ENCODE data around the gene DYRK1A. TPM values are rescaled to one million over a fixed set of nuclear protein-coding genes. Genes with fewer than 3 reads are reported as not detected.
"Not testable (repeated sequence)": the region's sequence is repeated elsewhere in the genome, so short reads cannot be mapped to it uniquely, and the experiment has no call there.

Gene DYRK1A
- total RNA-seq, 3 donors from 2014 or later (not counting 1 experiment from before 2014, with no cell fraction given): 149 to 166 (median 153) TPM

GRCh38 chr21:37537391-37537996 is 170.9 kb downstream of the DYRK1A start:
- H3K4me1 Mint-ChIP-seq: no peaks in the 10 kb centered on the region
- Histone ChIP-seq H3K9me3 (ENCODE audit: control insufficient read depth, insufficient read depth, low read length) (no peaks in the 10 kb centered on the region), H3K4me3 (ENCODE audit: low read length) (no peak overlapping the region), H3K27ac (ENCODE audit: low read length) (no peak overlapping the region), H3K4me1 (ENCODE audit: control insufficient read depth, insufficient read depth, low read length) (no peaks in the 10 kb centered on the region), H3K36me3 (ENCODE audit: control insufficient read depth, insufficient read depth, low read length) (no peaks in the 10 kb centered on the region), H3K27me3 (ENCODE audit: control insufficient read depth, insufficient read depth, low read length) (peaks cover 2% of the 10 kb centered on the region)
- H3K27ac Mint-ChIP-seq: no peak overlapping the region
- no peak overlapping the region for H3K4me3 Mint-ChIP-seq
- intact Hi-C loops (cut with micrococcal nuclease): no loop called here
- DNase-seq (no peak), ATAC-seq (no peak)
- peaks cover 30 to 47% of the 10 kb centered on the region in 2 donors for H3K27me3 Mint-ChIP-seq (ENCODE audit: low read depth in 2 of 2)
- 88% methylated on average over 4 of the region's 4 CpGs for WGBS (ENCODE audit: insufficient coverage)
- no peak for TF ChIP-seq CTCF (IDR thresholded peaks at IDR 0.05)
- H3K36me3 Mint-ChIP-seq: peaks cover 15% of the 10 kb centered on the region
- peaks cover 1 to 12% of the 10 kb centered on the region in 2 donors for H3K9me3 Mint-ChIP-seq

DNA sequence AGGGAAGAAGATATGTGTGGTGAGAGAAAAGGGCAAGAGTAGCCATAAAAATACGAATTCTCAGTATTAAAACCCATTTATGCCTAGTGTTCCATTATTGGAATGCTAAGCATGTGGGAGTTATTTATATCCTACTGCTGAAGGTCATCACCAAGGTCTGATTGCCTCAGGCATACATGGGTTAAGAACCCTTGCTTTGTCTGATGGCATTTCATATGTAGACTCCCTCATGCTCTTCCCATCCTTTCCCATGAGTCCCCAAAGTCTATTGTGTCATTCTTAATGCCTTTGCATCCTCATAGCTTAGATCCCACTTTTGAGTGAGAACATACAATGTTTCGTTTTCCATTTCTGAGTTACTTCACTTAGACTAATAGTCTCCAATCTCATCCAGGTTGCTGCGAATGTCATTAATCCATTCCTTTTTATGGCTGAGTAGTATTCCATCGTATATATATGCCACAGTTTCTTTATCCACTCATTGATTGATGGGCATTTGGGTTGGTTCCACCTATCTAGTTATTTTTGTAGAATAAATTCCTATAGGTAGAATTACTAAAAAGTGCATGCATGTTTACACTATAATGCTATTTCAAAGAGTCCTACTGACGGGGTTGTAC is 172.5 kb downstream of the DYRK1A start:
- H3K36me3 Mint-ChIP-seq: peaks cover 22% of the 10 kb centered on the region
- Histone ChIP-seq H3K4me1 (ENCODE audit: control insufficient read depth, insufficient read depth, low read length) (no peaks in the 10 kb centered on the region), H3K36me3 (ENCODE audit: control insufficient read depth, insufficient read depth, low read length) (no peaks in the 10 kb centered on the region), H3K9me3 (ENCODE audit: control insufficient read depth, insufficient read depth, low read length) (no peaks in the 10 kb centered on the region), H3K4me3 (ENCODE audit: low read length) (no peak overlapping the region), H3K27ac (ENCODE audit: low read length) (no peak overlapping the region), H3K27me3 (ENCODE audit: control insufficient read depth, insufficient read depth, low read length) (no peaks in the 10 kb centered on the region)
- 92% methylated on average over 4 of the region's 5 CpGs for WGBS (ENCODE audit: insufficient coverage)
- H3K27ac Mint-ChIP-seq: no peak overlapping the region
- H3K9me3 Mint-ChIP-seq: peaks cover 2 to 17% of the 10 kb centered on the region in 2 donors
- H3K27me3 Mint-ChIP-seq (ENCODE audit: low read depth in 2 of 2): peaks cover 20 to 38% of the 10 kb centered on the region in 2 donors
- DNase-seq (no peak), ATAC-seq (no peak)
- no peak for TF ChIP-seq CTCF (IDR thresholded peaks at IDR 0.05)
- intact Hi-C loops (cut with micrococcal nuclease): no loop called here
- no peak overlapping the region for H3K4me3 Mint-ChIP-seq
- H3K4me1 Mint-ChIP-seq: no peaks in the 10 kb centered on the region

DNA sequence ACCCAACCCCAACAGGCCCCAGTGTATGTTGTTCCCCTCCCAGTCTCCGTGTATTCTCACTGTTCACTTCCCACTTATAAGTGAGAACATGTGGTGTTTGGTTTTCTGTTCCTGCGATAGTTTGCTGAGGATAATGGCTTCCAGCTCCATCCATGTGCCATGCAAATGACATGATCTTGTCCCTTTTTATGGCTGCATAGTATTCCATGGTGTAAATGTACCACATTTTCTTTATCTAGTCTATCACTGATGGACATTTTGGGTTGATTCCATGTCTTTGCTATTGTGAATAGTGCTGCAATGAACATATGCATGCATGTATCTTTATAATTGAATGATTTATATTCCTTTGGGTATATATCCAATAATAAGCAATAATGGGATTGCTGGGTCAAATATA is 174.6 kb downstream of the DYRK1A start:
- H3K27ac ChIP-seq (ENCODE audit: low read length); H3K9me3 ChIP-seq (ENCODE audit: control insufficient read depth, insufficient read depth, low read length); H3K4me3 ChIP-seq (ENCODE audit: low read length); DNase-seq; H3K27me3 ChIP-seq (ENCODE audit: control insufficient read depth, insufficient read depth, low read length); H3K4me1 Mint-ChIP-seq; ATAC-seq; intact Hi-C loops (cut with micrococcal nuclease); H3K4me3 Mint-ChIP-seq; H3K27ac Mint-ChIP-seq; H3K4me1 ChIP-seq (ENCODE audit: control insufficient read depth, insufficient read depth, low read length); H3K36me3 ChIP-seq (ENCODE audit: control insufficient read depth, insufficient read depth, low read length): not testable (repeated sequence)
- Mint-ChIP-seq H3K9me3 (peaks cover 2 to 17% of the 10 kb centered on the region in 2 donors), H3K36me3 (peaks cover 22% of the 10 kb centered on the region), H3K27me3 (ENCODE audit: low read depth in 2 of 2) (peaks cover 9 to 22% of the 10 kb centered on the region in 2 donors)
- WGBS (ENCODE audit: insufficient coverage): 86% methylated on average over 1 of the region's 2 CpGs

DNA sequence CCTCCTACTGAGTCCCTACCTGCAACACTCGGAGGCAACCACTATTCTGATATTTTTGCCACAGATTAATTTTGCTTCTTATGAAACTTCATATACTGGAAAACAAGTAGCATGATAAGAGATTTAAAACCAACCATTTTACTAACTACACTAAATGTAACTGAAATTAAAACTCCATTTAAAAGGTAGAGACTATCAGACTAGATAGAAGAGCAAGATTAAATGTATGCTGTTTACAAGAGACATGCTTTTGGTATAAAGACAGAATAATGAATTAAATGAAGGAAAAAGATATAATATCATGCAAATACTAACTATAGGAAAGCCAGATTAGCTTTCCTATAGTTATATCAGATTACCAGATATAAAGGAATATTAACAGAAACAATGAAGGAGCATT is 175.9 kb downstream of the DYRK1A start:
- Mint-ChIP-seq H3K27ac (no peak overlapping the region), H3K27me3 (ENCODE audit: low read depth in 2 of 2) (peaks cover 0 to 11% of the 10 kb centered on the region in 2 donors), H3K4me3 (no peak overlapping the region), H3K9me3 (peaks cover 2 to 10% of the 10 kb centered on the region in 2 donors), H3K4me1 (peaks cover 14 to 16% of the 10 kb centered on the region in 2 donors), H3K36me3 (peaks cover 12% of the 10 kb centered on the region)
- ATAC-seq: no peak
- Histone ChIP-seq H3K9me3 (ENCODE audit: control insufficient read depth, insufficient read depth, low read length) (no peaks in the 10 kb centered on the region), H3K27me3 (ENCODE audit: control insufficient read depth, insufficient read depth, low read length) (no peaks in the 10 kb centered on the region), H3K4me1 (ENCODE audit: control insufficient read depth, insufficient read depth, low read length) (peaks cover 10% of the 10 kb centered on the region), H3K27ac (ENCODE audit: low read length) (no peak overlapping the region), H3K4me3 (ENCODE audit: low read length) (no peak overlapping the region), H3K36me3 (ENCODE audit: control insufficient read depth, insufficient read depth, low read length) (no peaks in the 10 kb centered on the region)
- intact Hi-C loops (cut with micrococcal nuclease): no loop called here
- TF ChIP-seq CTCF (IDR thresholded peaks at IDR 0.05): no peak
- DNase-seq: no peak
- 78% methylated on average over 1 of the region's 1 CpG for WGBS (ENCODE audit: insufficient coverage)

Measured in natural killer cell (primary cell).